HCT116 (cell line): ENCODE data around the gene FAM98B.

Source experiments
- CTCF ChIP-seq, 3 experiments: fragments of 200-600 bp in 1 of 3; sonication (generic) in 1 of 3; IDR thresholded peaks in 2 of 3; conservative IDR thresholded peaks in 1 of 3; 2 replicates each; pipeline ENCODE4 v1.5.1; 2012 to 2017; ENCODE audit warnings: low read depth in 2 of 3, low read length in 2 of 3, antibody characterized with exemption in 1 of 3, borderline replicate concordance in 1 of 3, control low read depth in 1 of 3, mild to moderate bottlenecking in 1 of 3, mixed read lengths in 1 of 3, mixed run types in 1 of 3, moderate library complexity in 1 of 3; ENCODE audit not compliant: insufficient read depth in 1 of 3
- EZH2 ChIP-seq: fragments of 200-600 bp; sonication (generic); IDR thresholded peaks from 2 replicates; pipeline ENCODE4 v1.6.1; 2017; ENCODE audit warnings: antibody characterized with exemption, mixed run types
- SP1 ChIP-seq: IDR thresholded peaks from 2 replicates; pipeline ENCODE4 v1.6.1; 2012; ENCODE audit warnings: low read depth
- SRF ChIP-seq: IDR thresholded peaks from 2 replicates; pipeline ENCODE4 v1.6.1; 2012; ENCODE audit warnings: low read depth
- YY1 ChIP-seq: IDR thresholded peaks from 2 replicates; pipeline ENCODE4 v1.6.1; 2011; ENCODE audit warnings: low read length, low read depth, moderate library complexity, mild to moderate bottlenecking; ENCODE audit not compliant: insufficient replicate concordance; ENCODE audit errors: extremely low read depth
- ZFX ChIP-seq: fragments of 450-650 bp; IDR thresholded peaks from 2 replicates; pipeline ENCODE4 v1.6.1; 2017

- TF ChIP-seq YY1: no peak
- TF ChIP-seq CTCF (IDR thresholded peaks at IDR 0.05 in 2 of 3, conservative IDR thresholded peaks at IDR 0.05 in 1 of 3; ENCODE audit: borderline replicate concordance in 1 of 3, insufficient read depth in 1 of 3, low read depth in 2 of 3, low read length in 2 of 3): no peak
- no peak for TF ChIP-seq SRF
- TF ChIP-seq ZFX: no peak
- no peak for TF ChIP-seq EZH2
- no peak for TF ChIP-seq SP1
Measured at GRCh38 chr15:38479266-38479665, 25.3 kb downstream of the FAM98B start.
